PC-3 (cell line): ENCODE results near the gene PLPPR2. TPM values are rescaled to one million over a fixed set of nuclear protein-coding genes. Genes with fewer than 3 reads are reported as not detected.
A peak's percentile ranks its signal among the peaks of the same experiment; 100 is the strongest.
"Not testable (repeated sequence)": the region's sequence is repeated elsewhere in the genome, so short reads cannot be mapped to it uniquely, and the experiment has no call there.

Source experiments
- ATAC-seq: fragments of 200-7000 bp; cut with Tn5 transposase; 2 replicates; pipeline ENCODE4 v1.9.1; 2020; ENCODE audit warnings: mild to moderate bottlenecking, moderate library complexity
- BruUV-seq: library from RNA; stranded (reverse); fragments of 400-500 nt; replicated peaks from 2 replicates; lab custom pipeline; 2021; lab: Mats Ljungman, UMichigan
- CTCF ChIA-PET: fragments of 300-600 bp; sonication (Branson Sonifier 250); formaldehyde crosslinking; loops from one replicate; lab custom pipeline; 2022; ENCODE audit warnings: antibody characterized with exemption; lab: Charles Lee
- POLR2A ChIA-PET: fragments of 300-600 bp; sonication (Branson Sonifier 250); formaldehyde crosslinking; loops from one replicate; lab custom pipeline; 2022; ENCODE audit warnings: antibody characterized with exemption; ENCODE audit not compliant: unreplicated experiment; lab: Charles Lee
- DNase-seq: peaks from one replicate; pipeline ENCODE4 v3.0.0-alpha.2; 2015
- H2AFZ ChIP-seq: fragments of 300-600 bp; sonication (generic); 2 replicates; pipeline ENCODE4 v1.6.0; 2016; ENCODE audit warnings: antibody characterized with exemption, low read length
- H3F3A ChIP-seq: fragments of 300-600 bp; sonication (generic); one replicate; pipeline ENCODE4 v1.6.0; 2017; ENCODE audit warnings: antibody characterized with exemption, low read length, control low read depth, mild to moderate bottlenecking; ENCODE audit not compliant: unreplicated experiment
- H3K27ac ChIP-seq: fragments of 300-600 bp; sonication (generic); 2 replicates; pipeline ENCODE4 v1.5.1; 2016; ENCODE audit warnings: mild to moderate bottlenecking, low read length
- H3K27me3 ChIP-seq: fragments of 300-600 bp; sonication (generic); 2 replicates; pipeline ENCODE4 v1.6.1; 2016; ENCODE audit warnings: low read length, mixed read lengths
- H3K36me3 ChIP-seq: fragments of 300-600 bp; sonication (generic); 2 replicates; pipeline ENCODE4 v1.6.1; 2016; ENCODE audit warnings: low read depth, mixed run types, low read length, mixed read lengths
- H3K4me1 ChIP-seq: fragments of 300-600 bp; sonication (generic); 2 replicates; pipeline ENCODE4 v1.5.1; 2016; ENCODE audit warnings: low read length; ENCODE audit not compliant: insufficient read depth
- H3K4me2 ChIP-seq: fragments of 300-600 bp; sonication (generic); 2 replicates; pipeline ENCODE4 v1.6.0; 2016; ENCODE audit warnings: low read length
- H3K4me3 ChIP-seq: fragments of 300-600 bp; sonication (generic); 2 replicates; pipeline ENCODE4 v1.5.1; 2016; ENCODE audit warnings: mild to moderate bottlenecking, low read length, mixed read lengths
- H3K79me2 ChIP-seq: fragments of 300-600 bp; sonication (generic); 2 replicates; pipeline ENCODE4 v1.6.1; 2017; ENCODE audit warnings: low read length, mixed read lengths
- H3K9ac ChIP-seq: fragments of 300-600 bp; sonication (generic); 2 replicates; pipeline ENCODE4 v1.6.0; 2016; ENCODE audit warnings: mild to moderate bottlenecking, low read length
- H3K9me2 ChIP-seq: fragments of 300-600 bp; sonication (generic); replicated peaks from 2 replicates; pipeline ENCODE4 v1.6.1; 2016; ENCODE audit warnings: mixed run types, low read length, mixed read lengths
- H3K9me3 ChIP-seq: fragments of 300-600 bp; sonication (generic); 2 replicates; pipeline ENCODE4 v1.6.1; 2016; ENCODE audit warnings: low read length, mixed read lengths
- H4K20me1 ChIP-seq: fragments of 300-600 bp; sonication (generic); 2 replicates; pipeline ENCODE4 v1.6.1; 2016; ENCODE audit warnings: low read length, mixed read lengths
- EZH2 ChIP-seq: fragments of 300-600 bp; sonication (generic); IDR thresholded peaks from one replicate; pipeline ENCODE4 v1.6.1; 2017; ENCODE audit warnings: antibody characterized with exemption, mild to moderate bottlenecking, low read length; ENCODE audit not compliant: unreplicated experiment
- EZH2phosphoT487 ChIP-seq: fragments of 300-600 bp; sonication (generic); IDR thresholded peaks from 2 replicates; pipeline ENCODE4 v1.6.1; 2018; ENCODE audit warnings: mild to moderate bottlenecking, antibody characterized with exemption, low read length, borderline replicate concordance
- intact Hi-C: fragments of 100-400 bp; cut with micrococcal nuclease; formaldehyde crosslinking; loops from 2 replicates; pipeline ENCODE4 v1.9.0; 2023
- total RNA-seq: library from RNA; depleted of rRNA; stranded (reverse); fragments of >200 nt; gene quantifications from 2 replicates; pipeline ENCODE4 v1.2.3, GENCODE V29; 2014
- TF ChIP-seq, protein P1 (sequence below): fragments of 300-600 bp; sonication (generic); conservative IDR thresholded peaks from 2 replicates; pipeline ENCODE4 v1.5.1; 2017; ENCODE audit warnings: antibody characterized with exemption, low read depth, mild to moderate bottlenecking, low read length

PLPPR2 gene
- total RNA-seq, 1 experiment from 2014 or later: 38.0 TPM

DNA sequence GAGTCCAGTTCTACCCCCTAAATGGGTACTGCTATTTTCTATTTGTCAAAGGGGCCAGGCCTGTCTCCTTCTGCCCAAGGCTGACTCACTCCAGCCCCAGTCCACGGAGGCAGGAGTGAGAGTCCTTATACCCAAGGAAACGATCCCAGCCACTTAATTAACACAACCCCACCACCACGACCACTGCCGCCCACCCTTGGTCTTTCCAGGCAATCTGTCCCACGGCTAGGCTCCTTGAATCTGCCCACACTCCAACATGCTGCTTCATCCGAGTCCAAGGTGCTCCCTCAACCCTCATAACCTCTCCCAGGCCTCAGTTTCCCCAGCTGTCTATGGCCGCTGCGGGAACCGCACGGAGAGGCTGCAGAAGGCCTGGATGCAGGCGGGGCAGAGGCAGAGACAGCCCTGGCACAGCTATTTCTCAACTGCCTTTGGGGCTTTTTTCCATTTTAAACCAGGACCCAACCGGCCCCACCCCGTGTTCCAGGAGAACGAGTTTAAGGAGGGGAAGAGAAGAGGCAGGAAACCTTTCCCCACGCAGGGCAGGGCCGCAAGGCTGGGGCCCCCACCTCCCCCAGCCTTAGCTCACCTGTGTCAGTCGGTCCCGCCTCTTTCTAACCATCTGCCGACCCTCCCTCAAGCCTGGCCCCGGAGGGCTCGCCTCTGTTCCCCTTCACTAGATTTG is 16.5 kb upstream of the PLPPR2 start:
- DNase-seq (peak; percentile 44), ATAC-seq (peak; percentile 50)
- H3K79me2 ChIP-seq: peaks cover 28% of the 10 kb centered on the region
- H3F3A ChIP-seq: no peaks in the 10 kb centered on the region
- TF ChIP-seq EZH2phosphoT487: no peak
- no peak for TF ChIP-seq EZH2
- TF ChIP-seq, protein P1, sequence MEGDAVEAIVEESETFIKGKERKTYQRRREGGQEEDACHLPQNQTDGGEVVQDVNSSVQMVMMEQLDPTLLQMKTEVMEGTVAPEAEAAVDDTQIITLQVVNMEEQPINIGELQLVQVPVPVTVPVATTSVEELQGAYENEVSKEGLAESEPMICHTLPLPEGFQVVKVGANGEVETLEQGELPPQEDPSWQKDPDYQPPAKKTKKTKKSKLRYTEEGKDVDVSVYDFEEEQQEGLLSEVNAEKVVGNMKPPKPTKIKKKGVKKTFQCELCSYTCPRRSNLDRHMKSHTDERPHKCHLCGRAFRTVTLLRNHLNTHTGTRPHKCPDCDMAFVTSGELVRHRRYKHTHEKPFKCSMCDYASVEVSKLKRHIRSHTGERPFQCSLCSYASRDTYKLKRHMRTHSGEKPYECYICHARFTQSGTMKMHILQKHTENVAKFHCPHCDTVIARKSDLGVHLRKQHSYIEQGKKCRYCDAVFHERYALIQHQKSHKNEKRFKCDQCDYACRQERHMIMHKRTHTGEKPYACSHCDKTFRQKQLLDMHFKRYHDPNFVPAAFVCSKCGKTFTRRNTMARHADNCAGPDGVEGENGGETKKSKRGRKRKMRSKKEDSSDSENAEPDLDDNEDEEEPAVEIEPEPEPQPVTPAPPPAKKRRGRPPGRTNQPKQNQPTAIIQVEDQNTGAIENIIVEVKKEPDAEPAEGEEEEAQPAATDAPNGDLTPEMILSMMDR: no peak
- H3K9me3 ChIP-seq: no peaks in the 10 kb centered on the region
- no peaks in the 10 kb centered on the region for H4K20me1 ChIP-seq
- H3K4me2 ChIP-seq: peak overlapping the region; percentile 97
- H3K27me3 ChIP-seq: no peaks in the 10 kb centered on the region
- ChIA-PET CTCF (interaction anchor here (0.6 kb wide), 2 partner anchors 45 to 118 kb away, joined by 4 read pairs; no protein-coding TSS in a partner anchor), POLR2A (no interaction called here)
- peaks cover 21% of the 10 kb centered on the region for H3K4me1 ChIP-seq
- peak overlapping the region; percentile 11; the same call in 1 of the 2 replicates for H3K27ac ChIP-seq
- H2AFZ ChIP-seq: peak overlapping the region; percentile 83
- intact Hi-C loops: loop anchor here (1.0 kb wide), 3 partner anchors 37 to 97 kb away; partner anchors contain the start of genes ODAD3 and PRKCSH
- H3K9me2 ChIP-seq: no peaks in the 10 kb centered on the region
- peaks cover 29% of the 10 kb centered on the region for H3K36me3 ChIP-seq
- TSS peak; percentile 31 for BruUV-seq
- H3K9ac ChIP-seq: peak overlapping the region; percentile 80
- peak overlapping the region; percentile 89 for H3K4me3 ChIP-seq

DNA sequence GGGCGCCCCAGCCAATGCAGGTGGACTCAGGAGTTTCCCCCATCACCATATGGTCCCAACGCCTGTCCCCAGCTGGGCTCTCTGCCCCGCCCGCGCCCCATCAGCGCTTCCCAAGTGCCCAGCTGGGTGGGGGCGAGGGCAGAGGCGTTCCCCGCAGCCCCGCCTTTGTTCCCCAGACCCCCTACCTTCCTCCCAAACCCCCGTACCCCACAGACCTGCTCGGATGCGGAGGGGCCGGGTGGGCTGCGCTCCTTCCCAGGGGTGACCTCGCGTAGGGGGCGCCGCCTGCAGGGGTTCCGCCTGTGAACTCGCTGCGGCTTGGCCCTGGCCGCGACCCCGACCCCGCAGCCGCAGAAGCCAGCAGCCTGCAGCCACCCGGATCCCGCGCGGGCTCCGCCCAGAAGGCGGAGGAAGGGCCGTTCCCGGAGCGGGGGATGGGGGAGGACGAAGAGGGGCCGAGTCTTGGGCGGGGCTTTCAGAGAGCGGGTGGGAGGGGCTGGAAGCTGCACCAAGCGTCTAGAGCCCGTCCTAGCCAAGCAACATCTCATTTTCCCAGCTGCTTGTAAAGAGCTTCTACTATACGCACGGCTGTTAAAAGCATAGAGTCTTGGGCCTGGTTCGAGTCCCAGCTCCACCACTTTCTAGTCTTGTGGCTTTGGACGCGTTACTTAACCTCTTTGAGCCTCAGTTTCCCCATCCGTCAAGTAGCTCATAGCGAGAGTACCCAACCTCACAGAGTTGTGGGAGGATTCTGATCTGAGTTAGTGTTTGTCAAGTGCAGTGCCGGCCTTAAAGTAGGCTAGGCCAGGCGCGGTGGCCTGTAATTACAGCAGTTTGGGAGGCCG is 15.8 kb upstream of the PLPPR2 start, which contains the start of gene RAB3D:
RAB3D (minus strand) TSS at position 404 of the 845 bp plus-strand sequence. CDS start 2,258 bp downstream, outside the sequence.
- DNase-seq (peak; percentile 95), ATAC-seq (peak; percentile 89)
- ChIA-PET CTCF (interaction anchor here (1.1 kb wide), 1 partner anchor 46 kb away, joined by 10 read pairs; no protein-coding TSS in a partner anchor), POLR2A (interaction anchor here (0.9 to 1.0 kb wide), 2 partner anchors 35 to 42 kb away, joined by 5 read pairs; partner anchors contain the start of gene SWSAP1)
- Histone ChIP-seq H3K36me3 (peaks cover 29% of the 10 kb centered on the region), H4K20me1 (no peaks in the 10 kb centered on the region), H3K9me3 (no peaks in the 10 kb centered on the region), H3K4me3 (peak within 1 kb of the TSS; percentile 89), H2AFZ (peak within 1 kb of the TSS; percentile 83), H3K27ac (peak within 1 kb of the TSS; percentile 11), H3K27me3 (no peaks in the 10 kb centered on the region), H3K79me2 (peaks cover 28% of the 10 kb centered on the region), H3K4me2 (peak within 1 kb of the TSS; percentile 97), H3K9me2 (no peaks in the 10 kb centered on the region), H3F3A (no peaks in the 10 kb centered on the region), H3K4me1 (peaks cover 25% of the 10 kb centered on the region), H3K9ac (peak within 1 kb of the TSS; percentile 80)
- intact Hi-C loops: loop anchor here (1.0 kb wide), 3 partner anchors 36 to 96 kb away; partner anchors contain the start of genes ODAD3 and PRKCSH
- TF ChIP-seq EZH2phosphoT487 (no peak), EZH2 (no peak)
- TF ChIP-seq, protein P1: no peak
- BruUV-seq: no TSS peak

DNA sequence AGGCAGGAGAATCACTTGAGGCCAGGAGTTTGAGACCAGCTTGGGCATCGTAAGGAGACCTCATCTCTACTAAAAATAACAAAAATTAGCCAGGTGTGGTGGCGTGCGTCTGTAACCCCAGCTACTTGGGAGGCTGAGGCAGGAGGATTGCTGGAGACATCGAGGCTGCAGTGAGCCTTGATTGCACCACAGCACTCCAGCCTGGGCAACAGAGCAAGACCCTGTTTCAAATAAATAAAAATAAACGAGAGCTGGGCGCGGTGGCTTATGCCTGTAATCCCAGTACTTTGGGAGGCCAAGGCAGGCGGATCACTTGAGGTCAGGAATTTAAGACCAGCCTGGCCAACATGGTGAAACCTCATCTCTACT is 15.1 kb upstream of the PLPPR2 start:
- intact Hi-C loops, H3K27ac ChIP-seq, H4K20me1 ChIP-seq, BruUV-seq, H3K9me3 ChIP-seq, H3F3A ChIP-seq, H3K9ac ChIP-seq, DNase-seq, H3K9me2 ChIP-seq, H3K27me3 ChIP-seq, ATAC-seq: not testable (repeated sequence)
- Histone ChIP-seq H3K4me3 (peak overlapping the region; percentile 89), H2AFZ (peak overlapping the region; percentile 83), H3K4me2 (peak overlapping the region; percentile 97), H3K36me3 (peaks cover 26% of the 10 kb centered on the region), H3K4me1 (peaks cover 31% of the 10 kb centered on the region), H3K79me2 (peaks cover 30% of the 10 kb centered on the region)
- CTCF ChIA-PET: interaction anchor here (1.1 kb wide), 1 partner anchor 46 kb away, joined by 10 read pairs; no protein-coding TSS in a partner anchor
- POLR2A ChIA-PET: interaction anchor here (0.9 to 1.0 kb wide), 2 partner anchors 35 to 43 kb away, joined by 5 read pairs; partner anchors contain the start of gene SWSAP1
